GM12892 (cell line): ENCODE data around the gene MYO1E.

Experiments used
- POLR2A ChIP-seq: IDR thresholded peaks from 2 replicates; pipeline ENCODE4 v1.6.1; 2011; ENCODE audit warnings: low read depth, low read length, control low read depth
- POLR2AphosphoS5 ChIP-seq: IDR thresholded peaks from 2 replicates; pipeline ENCODE4 v1.6.1; 2011; ENCODE audit warnings: low read depth, low read length, control low read depth

- TF ChIP-seq POLR2A, result no peak
- 0 out of 2 replicates have a peak, but pooled peaks have one; percentile 32 for TF ChIP-seq POLR2AphosphoS5
Measured at GRCh38 chr15:59229015-59229414, 143.7 kb downstream of the MYO1E start.
